ENCODE data around the gene MYO1E. TPM values are rescaled to one million over a fixed set of nuclear protein-coding genes. Genes with fewer than 3 reads are reported as not detected.

MYO1E gene
- total RNA-seq, 4 donors from 2014 or later, result 49.7 to 76.1 (median 65.6) TPM

DNA sequence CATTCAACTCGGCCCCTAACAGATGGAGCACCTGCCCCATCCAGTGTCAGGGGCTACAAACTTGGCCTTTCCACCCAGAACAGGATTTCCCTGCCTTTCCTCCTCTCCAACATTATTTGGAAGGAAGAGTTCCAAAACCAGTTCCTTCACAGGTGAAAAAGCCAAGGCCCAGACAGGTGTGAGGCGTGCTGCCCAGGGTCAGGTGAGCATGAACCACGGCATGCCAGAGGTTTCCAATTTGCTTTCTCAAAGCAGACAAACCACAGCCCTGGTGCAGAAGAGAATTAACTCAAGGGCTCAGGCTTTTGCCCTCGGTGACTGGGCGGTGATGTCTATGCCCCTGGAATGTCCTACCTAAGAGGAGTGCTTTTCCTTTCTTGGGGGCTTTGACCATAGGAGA is 122.9 kb downstream of the MYO1E start:
- ATAC-seq, result no peak
- WGBS, 2 donors (ENCODE audit: low coverage in 1 of 2), result 95% methylated on average over 3 of the region's 5 CpGs; no CpG with 5 or more reads in 1 of the 2 donors
- no peak for TF ChIP-seq EP300 (IDR thresholded peaks at IDR 0.05)
- no peak for TF ChIP-seq POLR2AphosphoS5 (IDR thresholded peaks at IDR 0.05)
- TF ChIP-seq POLR2A (IDR thresholded peaks at IDR 0.05), result no peak
- TF ChIP-seq CTCF (IDR thresholded peaks at IDR 0.05), result no peak
- Histone ChIP-seq H3K36me3 (peaks cover 0 to 16% of the 10 kb centered on the region in 2 donors), H3K27ac (peak overlapping the region in 1 of 4 donors; percentile 34), H3K4me1 (peaks cover 0 to 6% (median 0%) of the 10 kb centered on the region in 3 donors), H3K4me3 (no peak overlapping the region), H3K27me3 (no peaks in the 10 kb centered on the region), H3K9me3 (no peaks in the 10 kb centered on the region)

DNA sequence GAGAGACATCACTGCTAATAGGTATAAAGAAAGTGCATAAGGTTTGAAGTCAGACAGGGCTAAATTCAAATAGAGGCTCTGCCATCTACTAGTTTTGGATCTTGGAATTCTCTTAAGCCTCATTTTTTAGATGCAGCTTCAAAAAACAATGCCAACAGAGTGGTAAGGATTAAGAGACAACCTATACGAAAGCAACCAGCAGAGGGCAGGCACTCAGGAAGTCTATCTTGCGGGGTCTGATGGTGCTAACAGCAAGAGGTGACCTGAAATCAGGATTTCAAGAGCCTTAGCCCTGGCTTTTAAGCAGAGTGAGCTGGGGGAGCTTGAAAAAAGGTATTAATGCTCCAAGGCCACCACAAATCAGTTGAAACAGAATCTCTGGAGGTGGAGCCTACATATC is 125.3 kb downstream of the MYO1E start:
- Histone ChIP-seq H3K27ac (no peak overlapping the region), H3K4me1 (peaks cover 0 to 6% (median 0%) of the 10 kb centered on the region in 3 donors), H3K9me3 (no peaks in the 10 kb centered on the region), H3K36me3 (peaks cover 0 to 13% of the 10 kb centered on the region in 2 donors), H3K27me3 (no peaks in the 10 kb centered on the region), H3K4me3 (no peak overlapping the region)
- 10 to 32% methylated on average over 2 of the region's 2 CpGs for WGBS, 2 donors (ENCODE audit: low coverage in 1 of 2)
- no peak for ATAC-seq
- no peak for TF ChIP-seq EP300 (IDR thresholded peaks at IDR 0.05)
- peak; percentile 21 to 60 (median 44) for TF ChIP-seq CTCF (IDR thresholded peaks at IDR 0.05)

GRCh38 chr15:59245559-59245958 is 127.1 kb downstream of the MYO1E start:
- TF ChIP-seq CTCF (IDR thresholded peaks at IDR 0.05) (no peak), POLR2A (IDR thresholded peaks at IDR 0.05) (no peak), EP300 (IDR thresholded peaks at IDR 0.05) (no peak), POLR2AphosphoS5 (IDR thresholded peaks at IDR 0.05) (no peak)
- 74 to 83% methylated on average over 1 to 2 of the region's 2 CpGs for WGBS, 2 donors (ENCODE audit: low coverage in 1 of 2)
- peaks cover 0 to 10% of the 10 kb centered on the region in 2 donors for H3K36me3 ChIP-seq
- H3K9me3 ChIP-seq, result no peaks in the 10 kb centered on the region
- H3K4me3 ChIP-seq, result no peak overlapping the region
- H3K27ac ChIP-seq, result no peak overlapping the region
- no peak for ATAC-seq
- H3K27me3 ChIP-seq, result no peaks in the 10 kb centered on the region
- peaks cover 0 to 6% (median 0%) of the 10 kb centered on the region in 3 donors for H3K4me1 ChIP-seq

GRCh38 chr15:59244337-59244736 is 128.3 kb downstream of the MYO1E start:
- ATAC-seq, result no peak
- no peak overlapping the region for H3K27ac ChIP-seq
- 90% methylated on average over 2 of the region's 3 CpGs; no CpG with 5 or more reads in 1 of the 2 donors for WGBS, 2 donors (ENCODE audit: low coverage in 1 of 2)

More at GRCh38 chr15:59244337-59244736, 128.3 kb downstream of the MYO1E start:
- H3K4me1 ChIP-seq, result peaks cover 0 to 6% (median 0%) of the 10 kb centered on the region in 3 donors
- H3K27me3 ChIP-seq, result no peaks in the 10 kb centered on the region
- H3K4me3 ChIP-seq, result no peak overlapping the region
- H3K36me3 ChIP-seq, result no peaks in the 10 kb centered on the region
- H3K9me3 ChIP-seq, result no peaks in the 10 kb centered on the region
- TF ChIP-seq POLR2AphosphoS5 (IDR thresholded peaks at IDR 0.05), result no peak
- TF ChIP-seq CTCF (IDR thresholded peaks at IDR 0.05), result no peak
- no peak for TF ChIP-seq EP300 (IDR thresholded peaks at IDR 0.05)
- TF ChIP-seq POLR2A (IDR thresholded peaks at IDR 0.05), result no peak

Data from gastroesophageal sphincter (tissue), 4 donors.